Kidney (tissue), 14 donors: ENCODE measurements around the gene SHH. TPM values are rescaled to one million over a fixed set of nuclear protein-coding genes. Genes with fewer than 3 reads are reported as not detected.

ENCODE experiments used
- DNase-seq, 5 donors: peaks; one replicate each; pipeline ENCODE4 v3.0.0-alpha.2; 2013 to 2020
- FAIRE-seq: peaks from 2 replicates; lab custom pipeline; 2012; peaks lifted over from hg19 to GRCh38; lab: Jason Lieb, UNC
- H3K27ac ChIP-seq, 2 donors: one replicate each; pipeline ENCODE4 v1.7.0; 2013; ENCODE audit warnings: low read depth in 2 of 2, low read length in 2 of 2, inconsistent platforms in 1 of 2
- H3K27me3 ChIP-seq: one replicate; pipeline ENCODE4 v1.7.1; 2013; ENCODE audit warnings: low read length, inconsistent platforms; ENCODE audit not compliant: control insufficient read depth, insufficient read depth
- H3K36me3 ChIP-seq, 3 donors: one replicate each; pipeline versions ENCODE4 v1.7.0 to v1.7.1; 2013; ENCODE audit warnings: low read length in 3 of 3, control low read depth in 1 of 3, inconsistent platforms in 1 of 3; ENCODE audit not compliant: insufficient read depth in 3 of 3, control insufficient read depth in 2 of 3
- H3K4me1 ChIP-seq, 3 donors: one replicate each; pipeline versions ENCODE4 v1.7.0 to v1.7.1; 2013; ENCODE audit warnings: low read length in 3 of 3, inconsistent platforms in 1 of 3, low read depth in 1 of 3; ENCODE audit not compliant: control insufficient read depth in 2 of 3, insufficient read depth in 2 of 3
- H3K4me3 ChIP-seq, 3 donors: one replicate each; pipeline versions ENCODE4 v1.7.0 to v1.8.1; 2013; ENCODE audit warnings: low read length in 3 of 3, control low read depth in 1 of 3, inconsistent platforms in 1 of 3
- H3K9ac ChIP-seq, 3 donors: one replicate each; pipeline versions ENCODE4 v1.7.0 to v1.7.1; 2013; ENCODE audit warnings: low read length in 3 of 3, control low read depth in 1 of 3, inconsistent platforms in 1 of 3
- H3K9me3 ChIP-seq, 3 donors: one replicate each; pipeline versions ENCODE4 v1.7.0 to v1.7.1; 2013; ENCODE audit warnings: low read length in 3 of 3, control low read depth in 1 of 3, inconsistent platforms in 1 of 3; ENCODE audit not compliant: control insufficient read depth in 2 of 3, insufficient read depth in 1 of 3
- intact Hi-C: fragments of 100-400 bp; cut with DNase I; formaldehyde crosslinking; loops from one replicate; pipeline ENCODE4 v1.11.1; 2022
- polyA plus RNA-seq: library from polyadenylated mRNA; stranded (reverse); fragments of 350-450 nt; fragmentation: Illumina TruSeq; extraction: RNeasy Lipid Tissue Mini Kit (QIAGEN cat#74804); gene quantifications from one replicate; pipeline ENCODE4 v1.2.3, GENCODE V29; 2014; ENCODE audit warnings: low read depth, low replicate concordance; ENCODE audit not compliant: insufficient read depth
- total RNA-seq: library from RNA; stranded (reverse); fragmentation: NEBNext Ultra II Directional; extraction: Animal tissue kit (Norgen Biotek cat#: 25700); gene quantifications from one replicate; pipeline ENCODE4 v1.2.1, GENCODE V29; 2021
- TF ChIP-seq, protein P1 (sequence below): IDR thresholded peaks from 3 replicates; pipeline ENCODE4 v1.5.1; 2012; ENCODE audit warnings: mild to moderate bottlenecking, moderate library complexity, borderline replicate concordance; ENCODE audit not compliant: insufficient read depth; ENCODE audit errors: extremely low read depth
- donor health status: control.
- donor health status: control.
- donor health status: control.
- donor health status: control.
- donor health status: control.
- donor health status: DM: yes; HTN: yes; CAD: no.
- donor health status: Normal renal cell carcinoma (clear cell type).

The SHH gene
- total and polyA plus RNA-seq, 2 donors from 2014 or later = 2.0 to 15.2 TPM

DNA sequence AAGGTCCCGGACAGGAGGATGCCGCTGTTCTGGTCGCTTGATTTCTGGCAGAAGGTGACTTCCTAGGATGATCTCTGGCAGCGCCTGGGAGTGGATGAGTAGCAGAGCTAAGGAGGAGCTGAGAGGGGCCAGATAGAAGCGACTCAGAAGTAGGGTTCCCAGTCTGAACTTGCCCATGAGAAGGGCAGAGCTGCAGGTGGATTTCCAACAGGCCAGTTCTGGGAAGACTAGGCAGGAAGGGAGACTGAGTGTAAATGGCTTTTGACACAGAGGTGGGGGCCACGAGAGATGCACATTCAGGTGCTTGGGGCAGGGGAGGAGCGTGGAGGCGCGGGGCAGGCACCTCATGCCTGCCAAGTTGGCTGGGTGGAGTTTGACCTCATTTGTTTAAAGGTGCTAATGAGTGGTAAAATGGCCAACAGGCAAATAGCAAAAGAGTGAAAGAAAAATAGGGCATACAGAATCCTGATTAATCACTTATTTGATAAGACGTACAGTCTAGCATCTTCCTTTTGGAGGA lies 58.8 kb downstream of the SHH start:
- TF ChIP-seq, protein P1, sequence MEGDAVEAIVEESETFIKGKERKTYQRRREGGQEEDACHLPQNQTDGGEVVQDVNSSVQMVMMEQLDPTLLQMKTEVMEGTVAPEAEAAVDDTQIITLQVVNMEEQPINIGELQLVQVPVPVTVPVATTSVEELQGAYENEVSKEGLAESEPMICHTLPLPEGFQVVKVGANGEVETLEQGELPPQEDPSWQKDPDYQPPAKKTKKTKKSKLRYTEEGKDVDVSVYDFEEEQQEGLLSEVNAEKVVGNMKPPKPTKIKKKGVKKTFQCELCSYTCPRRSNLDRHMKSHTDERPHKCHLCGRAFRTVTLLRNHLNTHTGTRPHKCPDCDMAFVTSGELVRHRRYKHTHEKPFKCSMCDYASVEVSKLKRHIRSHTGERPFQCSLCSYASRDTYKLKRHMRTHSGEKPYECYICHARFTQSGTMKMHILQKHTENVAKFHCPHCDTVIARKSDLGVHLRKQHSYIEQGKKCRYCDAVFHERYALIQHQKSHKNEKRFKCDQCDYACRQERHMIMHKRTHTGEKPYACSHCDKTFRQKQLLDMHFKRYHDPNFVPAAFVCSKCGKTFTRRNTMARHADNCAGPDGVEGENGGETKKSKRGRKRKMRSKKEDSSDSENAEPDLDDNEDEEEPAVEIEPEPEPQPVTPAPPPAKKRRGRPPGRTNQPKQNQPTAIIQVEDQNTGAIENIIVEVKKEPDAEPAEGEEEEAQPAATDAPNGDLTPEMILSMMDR = no peak
- Histone ChIP-seq H3K4me3 (no peak overlapping the region), H3K4me1 (peaks cover 0 to 10% (median 6%) of the 10 kb centered on the region in 3 donors), H3K27me3 (no peaks in the 10 kb centered on the region), H3K27ac (no peak overlapping the region), H3K36me3 (peaks cover 0 to 3% (median 2%) of the 10 kb centered on the region in 3 donors), H3K9ac (no peak overlapping the region), H3K9me3 (peaks cover 0 to 3% (median 0%) of the 10 kb centered on the region in 3 donors)
- FAIRE-seq (no peak), DNase-seq (no peak)
- intact Hi-C loops = no loop called here

DNA sequence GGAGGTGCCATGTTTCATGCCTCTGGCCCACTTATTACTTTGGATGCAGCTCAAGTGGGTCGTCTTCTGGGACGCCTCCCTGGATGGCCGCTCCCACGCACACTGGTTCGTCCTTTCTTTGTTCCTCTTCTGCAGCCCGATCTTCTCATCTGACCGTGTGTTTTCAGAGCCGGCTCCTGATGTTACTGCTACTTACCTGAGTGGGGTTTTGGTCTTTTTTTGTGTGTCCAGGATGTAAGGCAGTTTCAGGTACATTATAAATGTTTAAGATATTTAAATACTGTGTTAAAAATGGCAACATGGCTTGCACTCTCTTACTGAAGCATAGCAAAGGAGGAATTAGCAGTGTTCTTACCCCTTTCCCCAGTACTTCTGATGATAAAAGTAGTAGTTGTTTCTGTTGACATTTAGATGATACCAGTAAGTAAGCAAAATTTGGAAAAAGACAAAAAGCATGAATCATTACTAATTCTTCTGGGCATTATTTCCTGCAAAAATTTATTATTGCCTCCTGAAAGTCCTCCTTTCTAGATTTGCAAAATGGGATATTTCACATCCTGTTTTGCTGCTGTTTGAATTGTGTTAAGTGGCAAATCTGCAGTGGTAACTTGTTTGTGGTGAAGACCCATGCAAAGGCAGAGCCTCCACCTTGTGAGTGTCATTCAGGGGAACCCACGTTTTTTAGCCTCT lies 59.4 kb downstream of the SHH start:
- no peak for FAIRE-seq
- intact Hi-C loops = no loop called here
- H3K9me3 ChIP-seq = peaks cover 0 to 3% (median 0%) of the 10 kb centered on the region in 3 donors
- H3K27me3 ChIP-seq = no peaks in the 10 kb centered on the region
- no peak for DNase-seq
- peaks cover 0 to 10% (median 6%) of the 10 kb centered on the region in 3 donors for H3K4me1 ChIP-seq
- no peak overlapping the region for H3K27ac ChIP-seq
- no peak overlapping the region for H3K4me3 ChIP-seq
- TF ChIP-seq, protein P1 = no peak
- H3K36me3 ChIP-seq = peaks cover 0 to 3% (median 2%) of the 10 kb centered on the region in 3 donors
- H3K9ac ChIP-seq = no peak overlapping the region

DNA sequence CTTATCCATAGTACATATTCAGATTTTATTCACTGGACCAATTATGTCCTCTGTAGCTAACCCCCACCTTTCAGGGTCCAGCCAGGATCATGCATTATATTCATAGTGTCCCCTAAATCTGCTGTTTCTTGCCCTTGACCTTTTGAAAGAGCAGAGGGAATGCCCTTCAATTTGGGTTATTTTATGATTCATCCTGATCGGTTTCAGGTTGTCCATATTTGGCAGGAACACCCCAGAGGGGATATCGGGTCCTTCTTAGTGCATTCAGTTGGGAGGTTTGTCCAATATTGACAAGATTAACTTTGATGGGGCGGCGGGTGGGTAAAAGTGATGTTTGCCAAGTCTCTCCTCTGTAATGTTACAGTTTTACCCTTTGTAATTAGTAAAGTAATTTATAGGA lies 60.9 kb downstream of the SHH start:
- intact Hi-C loops = no loop called here
- Histone ChIP-seq H3K27me3 (no peaks in the 10 kb centered on the region), H3K4me3 (no peak overlapping the region), H3K36me3 (peaks cover 0 to 3% (median 2%) of the 10 kb centered on the region in 3 donors), H3K27ac (no peak overlapping the region), H3K4me1 (peaks cover 0 to 10% (median 6%) of the 10 kb centered on the region in 3 donors), H3K9ac (no peak overlapping the region), H3K9me3 (no peaks in the 10 kb centered on the region)
- FAIRE-seq (no peak), DNase-seq (no peak)
- TF ChIP-seq, protein P1 = no peak
